Upper lobe of left lung (tissue), 6 donors: ENCODE measurements around the gene PDE4B. TPM values are rescaled to one million over a fixed set of nuclear protein-coding genes. Genes with fewer than 3 reads are reported as not detected.

ENCODE experiments used
- ATAC-seq, 2 donors: fragments of 200-7000 bp; cut with Tn5 transposase; one replicate each; pipeline ENCODE4 v1.9.1; 2022; ENCODE audit warnings: mild to moderate bottlenecking in 2 of 2, moderate library complexity in 2 of 2; ENCODE audit not compliant: low FRiP score in 2 of 2
- DNase-seq, 2 donors: peaks; one replicate each; pipeline ENCODE4 v3.0.0-alpha.2; 2019 to 2020
- H3K27ac ChIP-seq, 4 donors: fragments of 200-600 bp; sonication (generic); one replicate each; pipeline ENCODE4 v1.5.1; 2016 to 2019
- H3K27me3 ChIP-seq, 4 donors: fragments of 200-600 bp; sonication (generic); one replicate each; pipeline ENCODE4 v1.5.1; 2017 to 2019
- H3K36me3 ChIP-seq, 4 donors: fragments of 200-600 bp; sonication (generic); one replicate each; pipeline ENCODE4 v1.5.1; 2016 to 2019
- H3K4me1 ChIP-seq, 4 donors: fragments of 200-600 bp; sonication (generic); one replicate each; pipeline ENCODE4 v1.5.1; 2018 to 2019
- H3K4me3 ChIP-seq, 4 donors: fragments of 200-600 bp; sonication (generic); one replicate each; pipeline ENCODE4 v1.5.1; 2017 to 2019; ENCODE audit warnings: mild to moderate bottlenecking in 2 of 4, moderate library complexity in 1 of 4
- H3K9me3 ChIP-seq, 4 donors: fragments of 200-600 bp; sonication (generic); one replicate each; pipeline ENCODE4 v1.5.1; 2018 to 2019
- CTCF ChIP-seq, 6 experiments: fragments of 450-650 bp in 4 of 6; fragments of 200-600 bp in 2 of 6; sonication (generic) in 2 of 6; IDR thresholded peaks; one replicate each; pipeline ENCODE4 v1.5.1; 2016 to 2019; ENCODE audit warnings: antibody characterized with exemption in 6 of 6
- EP300 ChIP-seq, 4 donors: sonication (generic); formaldehyde crosslinking; IDR thresholded peaks; one replicate each; pipeline ENCODE4 v1.5.1; 2017; ENCODE audit warnings: antibody characterized with exemption in 4 of 4, control low read depth in 2 of 4
- POLR2A ChIP-seq, 4 donors: fragments of 450-650 bp; IDR thresholded peaks; one replicate each; pipeline ENCODE4 v1.5.1; 2016 to 2017; ENCODE audit warnings: antibody characterized with exemption in 4 of 4, mild to moderate bottlenecking in 2 of 4
- POLR2AphosphoS5 ChIP-seq, 2 donors: sonication (generic); formaldehyde crosslinking; IDR thresholded peaks; one replicate each; pipeline ENCODE4 v1.5.1; 2017; ENCODE audit warnings: antibody characterized with exemption in 2 of 2
- WGBS, 2 donors: methylation state at CpG; one replicate each; pipeline ENCODE4 v1.1.5; 2017 to 2018; 5-methylcytosine and 5-hydroxymethylcytosine counted together
- total RNA-seq, 6 donors: library from RNA; depleted of rRNA in 4 of 6; stranded (reverse); fragments of >200 nt in 4 of 6; gene quantifications; one replicate each; pipeline versions ENCODE4 v1.1.0 to v1.2.1, GENCODE V29; 2016 to 2021
- donor health status: DM: no; HTN: no; CAD: no; lungs with moderate emphysema.
- donor health status: DM: no; HTN: yes; CAD: no; lungs with severe emphysema.

The PDE4B gene
- total RNA-seq, 6 donors from 2014 or later, result 8.1 to 61.6 (median 15.9) TPM

GRCh38 chr1:66327588-66327987 is 534.9 kb downstream of the PDE4B start:
- WGBS, 2 donors, result 71 to 80% methylated on average over 2 of the region's 2 CpGs
- Histone ChIP-seq H3K9me3 (no peaks in the 10 kb centered on the region), H3K27me3 (no peaks in the 10 kb centered on the region), H3K4me1 (peaks cover 15 to 35% (median 18%) of the 10 kb centered on the region in 4 donors), H3K36me3 (no peaks in the 10 kb centered on the region), H3K27ac (peak overlapping the region in 2 of 4 donors; percentile 51), H3K4me3 (no peak overlapping the region)
- ATAC-seq, result no peak
- no peak for DNase-seq
- no peak for TF ChIP-seq EP300 (IDR thresholded peaks at IDR 0.05)
- no peak for TF ChIP-seq CTCF (IDR thresholded peaks at IDR 0.05)
- no peak for TF ChIP-seq POLR2AphosphoS5 (IDR thresholded peaks at IDR 0.05)
- no peak for TF ChIP-seq POLR2A (IDR thresholded peaks at IDR 0.05)

DNA sequence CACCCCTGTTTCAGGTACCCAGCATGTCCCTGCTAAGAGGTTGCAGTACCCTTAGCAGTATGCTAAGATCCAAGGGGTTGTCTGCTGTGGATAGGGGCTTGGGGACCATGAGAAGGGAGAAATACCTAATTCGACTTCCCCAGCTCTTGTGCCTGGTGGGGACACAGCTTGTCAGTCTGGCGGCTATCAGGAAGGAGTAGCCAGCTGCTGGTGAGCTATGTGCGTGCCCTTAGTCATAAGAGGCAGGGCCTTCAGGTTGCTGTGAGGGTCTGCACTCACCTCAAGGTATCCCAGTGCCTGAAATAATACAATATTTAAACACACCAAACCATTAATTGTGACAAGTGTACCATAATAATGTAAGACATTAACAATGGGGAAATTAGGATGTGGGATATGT is 536.2 kb downstream of the PDE4B start:
- no peak for DNase-seq
- H3K27ac ChIP-seq, result peak overlapping the region in 2 of 4 donors; percentile 34 to 51
- no peak overlapping the region for H3K4me3 ChIP-seq
- peaks cover 15 to 39% (median 19%) of the 10 kb centered on the region in 4 donors for H3K4me1 ChIP-seq
- ATAC-seq, result no peak
- TF ChIP-seq POLR2AphosphoS5 (IDR thresholded peaks at IDR 0.05) (no peak), EP300 (IDR thresholded peaks at IDR 0.05) (no peak), CTCF (IDR thresholded peaks at IDR 0.05) (no peak), POLR2A (IDR thresholded peaks at IDR 0.05) (no peak)
- 85 to 100% methylated on average over 1 to 3 of the region's 3 CpGs for WGBS, 2 donors
- H3K27me3 ChIP-seq, result no peaks in the 10 kb centered on the region
- H3K36me3 ChIP-seq, result no peaks in the 10 kb centered on the region
- no peaks in the 10 kb centered on the region for H3K9me3 ChIP-seq

DNA sequence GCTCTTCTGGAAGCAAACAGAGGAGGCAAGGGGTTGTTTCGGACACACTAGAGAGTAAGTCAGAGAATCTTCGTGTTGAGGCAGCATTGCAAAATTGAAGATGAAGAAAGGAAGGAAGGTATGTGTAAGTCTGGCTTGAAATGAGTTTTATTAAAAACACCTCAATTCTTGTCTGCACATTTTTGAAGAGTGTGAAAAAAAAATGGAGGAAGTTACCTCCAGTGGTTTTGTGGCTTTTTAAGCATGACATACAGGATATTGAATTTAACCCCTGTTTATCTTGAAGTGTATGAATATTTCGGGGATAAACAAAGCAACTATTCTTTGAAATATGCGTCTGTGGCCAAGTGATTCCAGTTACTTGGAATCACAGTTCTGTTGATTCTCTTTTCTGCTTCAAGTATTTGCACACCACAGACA is 538.0 kb downstream of the PDE4B start:
- ATAC-seq (no peak), DNase-seq (no peak)
- Histone ChIP-seq H3K27me3 (no peaks in the 10 kb centered on the region), H3K4me1 (peaks cover 23 to 48% (median 33%) of the 10 kb centered on the region in 4 donors), H3K4me3 (no peak overlapping the region), H3K36me3 (no peaks in the 10 kb centered on the region), H3K9me3 (no peaks in the 10 kb centered on the region), H3K27ac (peak overlapping the region; percentile 85 to 91 (median 90))
- 18 to 24% methylated on average over 4 of the region's 4 CpGs for WGBS, 2 donors
- TF ChIP-seq EP300 (IDR thresholded peaks at IDR 0.05) (no peak), CTCF (IDR thresholded peaks at IDR 0.05) (no peak), POLR2AphosphoS5 (IDR thresholded peaks at IDR 0.05) (no peak)

GRCh38 chr1:66331658-66332547 is 539.2 kb downstream of the PDE4B start:
- peak in 1 of 2 donors; percentile 77 for DNase-seq
- peak overlapping the region; percentile 85 to 91 (median 90) for H3K27ac ChIP-seq
- WGBS, 2 donors, result 0 to 3% methylated on average over 15 to 18 of the region's 18 CpGs
- ATAC-seq, result peak; percentile 74 to 75
- H3K27me3 ChIP-seq, result no peaks in the 10 kb centered on the region
- peak in 4 of 6 experiments; percentile 45 to 67 (median 58) for TF ChIP-seq CTCF (IDR thresholded peaks at IDR 0.05)
- peak in 3 of 4 donors; percentile 20 to 88 (median 48) for TF ChIP-seq POLR2A (IDR thresholded peaks at IDR 0.05)
- peak in 1 of 4 donors; percentile 38 for TF ChIP-seq EP300 (IDR thresholded peaks at IDR 0.05)
- TF ChIP-seq POLR2AphosphoS5 (IDR thresholded peaks at IDR 0.05), result peak; percentile 66 to 72
- no peaks in the 10 kb centered on the region for H3K9me3 ChIP-seq
- no peaks in the 10 kb centered on the region for H3K36me3 ChIP-seq
- peak overlapping the region; percentile 43 to 64 (median 56) for H3K4me3 ChIP-seq
- peaks cover 30 to 57% (median 41%) of the 10 kb centered on the region in 4 donors for H3K4me1 ChIP-seq
